HepG2 (cell line): ENCODE results near the gene SUZ12. TPM values are rescaled to one million over a fixed set of nuclear protein-coding genes. Genes with fewer than 3 reads are reported as not detected.

Experiments used
- ATAC-seq: fragments of 200-7000 bp; cut with Tn5 transposase; 3 replicates; pipeline ENCODE4 v1.9.1; 2020; ENCODE audit warnings: mild to moderate bottlenecking, moderate library complexity
- BruUV-seq: library from RNA; stranded (reverse); fragments of 400-500 nt; replicated peaks from 2 replicates; lab custom pipeline; 2021; lab: Mats Ljungman, UMichigan
- CTCF ChIA-PET: fragments of 300-600 bp; formaldehyde crosslinking; extraction: SDS; loops from one replicate; lab custom pipeline; 2021; ENCODE audit warnings: low total read pairs, inconsistent platforms, low intra/inter-chr PET ratio; lab: Yijun Ruan, JAX
- POLR2A ChIA-PET: fragments of 350-600 bp; sonication (Branson Sonifier 250); formaldehyde crosslinking; loops from one replicate; lab custom pipeline; 2020; ENCODE audit warnings: antibody characterized with exemption, inconsistent platforms; lab: Yijun Ruan, JAX
- DNase-seq: peaks from one replicate; pipeline ENCODE4 v3.0.0-alpha.2; 2015; ENCODE audit warnings: low spot score
- FAIRE-seq: peaks from 3 replicates; lab custom pipeline; 2011; peaks lifted over from hg19 to GRCh38; lab: Jason Lieb, UNC
- H2AFZ ChIP-seq: one replicate; pipeline ENCODE4 v1.6.1; 2011; ENCODE audit warnings: low read length, inconsistent platforms
- H3K27ac ChIP-seq: fragments of 300-600 bp; 3 replicates; pipeline ENCODE4 v1.8.0; 2011; ENCODE audit warnings: mixed run types, mild to moderate bottlenecking, mixed read lengths, low read length, inconsistent platforms; ENCODE audit not compliant: insufficient read depth; ENCODE audit errors: extremely low read length
- H3K27me3 ChIP-seq, 2 experiments: fragments of 200-600 bp in 1 of 2; 2 replicates in 1 of 2; 3 replicates in 1 of 2; pipeline versions ENCODE4 v1.6.0 to v1.8.0; 2011; ENCODE audit warnings: low read length in 2 of 2, mild to moderate bottlenecking in 2 of 2, moderate library complexity in 2 of 2, inconsistent platforms in 1 of 2; ENCODE audit not compliant: insufficient read depth in 2 of 2, control insufficient read depth in 1 of 2
- H3K36me3 ChIP-seq, 2 experiments: fragments of 200-600 bp in 1 of 2; replicated peaks in 1 of 2; 2 replicates in 1 of 2; 3 replicates in 1 of 2; pipeline versions ENCODE4 v1.5.1 to v1.8.0; 2011; ENCODE audit warnings: low read length in 2 of 2, inconsistent platforms in 1 of 2; ENCODE audit not compliant: insufficient read depth in 2 of 2, control insufficient read depth in 1 of 2
- H3K4me1 ChIP-seq: 2 replicates; pipeline ENCODE4 v1.5.1; 2012; ENCODE audit warnings: low read length, inconsistent platforms; ENCODE audit not compliant: insufficient read depth
- H3K4me2 ChIP-seq: 2 replicates; pipeline ENCODE4 v1.6.0; 2011; ENCODE audit warnings: low read depth, low read length, inconsistent platforms
- H3K4me3 ChIP-seq, 3 experiments: fragments of 200-600 bp in 1 of 3; sonication (generic), shearing (Covaris generic) in 1 of 3; replicated peaks in 1 of 3; 2 replicates each; pipeline ENCODE4 v1.5.1; 2011 to 2016; ENCODE audit warnings: low read length in 3 of 3, inconsistent platforms in 2 of 3, low read depth in 2 of 3, mild to moderate bottlenecking in 2 of 3, control low read depth in 1 of 3, mixed read lengths in 1 of 3; ENCODE audit not compliant: insufficient read depth in 1 of 3
- H3K79me2 ChIP-seq: one replicate; pipeline ENCODE4 v1.6.1; 2011; ENCODE audit warnings: low read length, inconsistent platforms; ENCODE audit not compliant: insufficient read depth
- H3K9ac ChIP-seq: 2 replicates; pipeline ENCODE4 v1.6.0; 2011; ENCODE audit warnings: mild to moderate bottlenecking, low read depth, low read length, inconsistent platforms; ENCODE audit not compliant: insufficient read depth
- H3K9me3 ChIP-seq: 2 replicates; pipeline ENCODE4 v1.5.1; 2012; ENCODE audit warnings: mild to moderate bottlenecking, low read length
- H4K20me1 ChIP-seq: 2 replicates; pipeline ENCODE4 v1.6.0; 2011; ENCODE audit warnings: inconsistent platforms, mild to moderate bottlenecking, low read length, moderate library complexity; ENCODE audit not compliant: insufficient read depth
- ARID4A ChIP-seq: sonication (generic); formaldehyde crosslinking; IDR thresholded peaks from 2 replicates; pipeline ENCODE4 v1.5.0; 2020; ENCODE audit warnings: mild to moderate bottlenecking, missing genetic modification reagents, borderline replicate concordance
- CCDC6 ChIP-seq: sonication (generic); formaldehyde crosslinking; IDR thresholded peaks from 2 replicates; pipeline ENCODE4 v1.8.1; 2022; ENCODE audit warnings: mild to moderate bottlenecking, missing genetic modification reagents, moderate library complexity
- MXI1 ChIP-seq: IDR thresholded peaks from 3 replicates; pipeline ENCODE4 v1.6.1; 2012; ENCODE audit warnings: low read depth, low read length, inconsistent platforms, borderline replicate concordance
- PHF8 ChIP-seq: sonication (generic); formaldehyde crosslinking; IDR thresholded peaks from 2 replicates; pipeline ENCODE4 v1.5.0; 2020; ENCODE audit warnings: missing genetic modification reagents
- SOX5 ChIP-seq: IDR thresholded peaks from 2 replicates; pipeline ENCODE4 v1.6.1; 2016; ENCODE audit warnings: borderline replicate concordance
- UBTF ChIP-seq: sonication (generic); formaldehyde crosslinking; IDR thresholded peaks from 2 replicates; pipeline ENCODE4 v1.4.0; 2020; ENCODE audit warnings: mild to moderate bottlenecking, missing genetic modification reagents
- ZNF121 ChIP-seq: sonication (generic); formaldehyde crosslinking; IDR thresholded peaks from 2 replicates; pipeline ENCODE4 v1.5.0; 2020; ENCODE audit warnings: mild to moderate bottlenecking, missing genetic modification reagents
- ZNF343 ChIP-seq: sonication (generic); formaldehyde crosslinking; IDR thresholded peaks from 2 replicates; pipeline ENCODE4 v1.4.0; 2020; ENCODE audit warnings: mild to moderate bottlenecking, missing genetic modification reagents
- ZNF430 ChIP-seq: sonication (generic); formaldehyde crosslinking; IDR thresholded peaks from 2 replicates; pipeline ENCODE4 v1.9.0; 2021; ENCODE audit warnings: mild to moderate bottlenecking, missing genetic modification reagents
- ZNF501 ChIP-seq: sonication (generic); formaldehyde crosslinking; IDR thresholded peaks from 2 replicates; pipeline ENCODE4 v1.5.1; 2020; ENCODE audit warnings: mild to moderate bottlenecking, moderate library complexity, missing genetic modification reagents
- ZNF547 ChIP-seq: sonication (generic); formaldehyde crosslinking; IDR thresholded peaks from 2 replicates; pipeline ENCODE4 v1.5.1; 2020; ENCODE audit warnings: mild to moderate bottlenecking, missing genetic modification reagents
- WGBS: methylation state at CpG from one replicate; pipeline ENCODE4 v1.1.6; 2017; ENCODE audit warnings: low lambda C conversion rate; 5-methylcytosine and 5-hydroxymethylcytosine counted together
- in situ Hi-C: cut with HindIII; loops from 2 replicates; pipeline ENCODE4 v1.10.0; 2017; ENCODE audit warnings: low pct_unique_long_range_greater_than_20kb; ENCODE audit not compliant: extremely low pct_ligation_motif_present
- intact Hi-C: fragments of 100-400 bp; cut with micrococcal nuclease; formaldehyde crosslinking; loops from one replicate; pipeline ENCODE4 v1.10.0; 2022; ENCODE audit not compliant: unreplicated experiment
- polyA plus RNA-seq, 8 experiments: library from polyadenylated mRNA; depleted of rRNA in 3 of 8; stranded (reverse) in 7 of 8; unstranded in 1 of 8; fragments of >200 nt; fragmentation: Illumina TruSeq in 4 of 8; extraction: Trizol in 4 of 8; gene quantifications; 2 replicates each; pipeline versions ENCODE4 v1.2.1 to v1.2.3, GENCODE V29; 2011 to 2016; ENCODE audit warnings: low read depth in 4 of 8, missing spikeins in 1 of 8, mixed read lengths in 1 of 8; ENCODE audit not compliant: insufficient read depth in 1 of 8
- total RNA-seq, 5 experiments: library from RNA; depleted of rRNA; stranded (reverse); fragments of >200 nt; fragmentation: Illumina TruSeq; extraction: Trizol; gene quantifications; 2 replicates each; pipeline ENCODE4 v1.2.3, GENCODE V29; 2016; ENCODE audit warnings: low read depth in 1 of 5

The SUZ12 gene
- total and polyA plus RNA-seq, 2 of the 13 experiments (the other 11 are each of a cell fraction or from before 2014, with no cell fraction given) = 11.7 to 15.6 TPM

GRCh38 chr17:32007463-32008298, 70.9 kb downstream of the SUZ12 start (continued):
- no peak for TF ChIP-seq ZNF343 (CRISPR knock-in tag)
- TF ChIP-seq ZNF430 (CRISPR knock-in tag) = 0 out of 2 replicates have a peak, but pooled peaks have one; percentile 36
- TF ChIP-seq PHF8 (CRISPR knock-in tag) = peak; percentile 33; the same call in 1 of the 2 replicates
- peak; percentile 11; the same call in 1 of the 3 replicates for TF ChIP-seq MXI1
- no peak for TF ChIP-seq ZNF547 (CRISPR knock-in tag)
- no peak for TF ChIP-seq ZNF121 (CRISPR knock-in tag)
- 0 out of 2 replicates have a peak, but pooled peaks have one; percentile 24 for TF ChIP-seq ZNF501 (CRISPR knock-in tag)
- TF ChIP-seq CCDC6 (CRISPR knock-in tag) = 0 out of 2 replicates have a peak, but pooled peaks have one; percentile 22
- TF ChIP-seq SOX5 (CRISPR knock-in tag) = no peak
- TF ChIP-seq UBTF (CRISPR knock-in tag) = peak; percentile 49; the same call in 1 of the 2 replicates

- ChIA-PET POLR2A (no interaction called here), CTCF (no interaction called here)
- TF ChIP-seq ARID4A (CRISPR knock-in tag) (no peak), ZNF121 (CRISPR knock-in tag) (peak; percentile 74)
- H4K20me1 ChIP-seq = no peaks in the 10 kb centered on the region
- no peaks in the 10 kb centered on the region for H3K36me3 ChIP-seq
- no peak overlapping the region for H3K4me3 ChIP-seq
- no TSS peak for BruUV-seq
- DNase-seq = no peak
- H3K79me2 ChIP-seq = peaks cover 35% of the 10 kb centered on the region
- no peak for FAIRE-seq
- no peak overlapping the region for H3K27ac ChIP-seq
- peak overlapping the region; percentile 89 for H3K4me2 ChIP-seq
- in situ Hi-C loops (no loop called here), intact Hi-C loops (no loop called here)
- no peak overlapping the region for H2AFZ ChIP-seq
- peaks cover 22% of the 10 kb centered on the region for H3K4me1 ChIP-seq
- no peaks in the 10 kb centered on the region for H3K9me3 ChIP-seq
- ATAC-seq = no peak
- no peak overlapping the region for H3K9ac ChIP-seq
- no peaks in the 10 kb centered on the region; a peak in 1 of 5 replicates for H3K27me3 ChIP-seq
- 93% methylated on average over 2 of the region's 2 CpGs for WGBS
Observed at GRCh38 chr17:32009262-32009542, 72.4 kb downstream of the SUZ12 start.
